ENCODE measurements around the gene LTBP1. TPM values are rescaled to one million over a fixed set of nuclear protein-coding genes. Genes with fewer than 3 reads are reported as not detected.

LTBP1 gene
- polyA plus RNA-seq, 1 donor (not counting 4 experiments of a cell fraction or from before 2014, with no cell fraction given): 9.2 TPM

- no peak for TF ChIP-seq EZH2 (IDR thresholded peaks at IDR 0.05; ENCODE audit: low read length)
- TF ChIP-seq CTCF (optimal IDR thresholded peaks at IDR 0.05 in 1 of 3, IDR thresholded peaks at IDR 0.05 in 1 of 3, conservative IDR thresholded peaks at IDR 0.05 in 1 of 3; ENCODE audit: extremely low read depth in 1 of 3, insufficient read depth in 2 of 3, low read length in 3 of 3): no peak
- H3K27ac ChIP-seq (ENCODE audit: control insufficient read depth, insufficient read depth, low read length): no peak overlapping the region
- no peaks in the 10 kb centered on the region for H3K36me3 ChIP-seq (ENCODE audit: control insufficient read depth in 2 of 2, extremely low read depth in 1 of 2, insufficient read depth in 2 of 2, low read length in 2 of 2)
- no peaks in the 10 kb centered on the region for H3K9me3 ChIP-seq (ENCODE audit: control insufficient read depth, low read depth, low read length)
- DNase-seq (ENCODE audit: low read depth, low spot score) (no peak), FAIRE-seq (no peak)
- no peaks in the 10 kb centered on the region for H3K79me2 ChIP-seq (ENCODE audit: control insufficient read depth, insufficient read depth, low read length)
- no peaks in the 10 kb centered on the region for H3K27me3 ChIP-seq (ENCODE audit: control insufficient read depth, extremely low read depth, insufficient read depth, low read length)
- no peak overlapping the region for H3K4me3 ChIP-seq (ENCODE audit: control insufficient read depth in 2 of 3, extremely low read depth in 1 of 3, insufficient read depth in 2 of 3, low read depth in 1 of 3, low read length in 3 of 3)
- no peaks in the 10 kb centered on the region for H3K9me1 ChIP-seq (ENCODE audit: control insufficient read depth, extremely low read depth, insufficient read depth, low read length)
- dilution Hi-C loops (cut with MboI; ENCODE audit: extremely low pct_ligation_motif_present, low sequenced_read_pairs): no loop called here
- no peaks in the 10 kb centered on the region for H3K4me1 ChIP-seq (ENCODE audit: control insufficient read depth, extremely low read depth, insufficient read depth, low read length)
- H3K9ac ChIP-seq (ENCODE audit: control insufficient read depth, extremely low read depth, insufficient read depth, low read length): no peak overlapping the region
- H3K4me2 ChIP-seq (ENCODE audit: control insufficient read depth, extremely low read depth, insufficient read depth, low read depth, low read length): no peak overlapping the region
- no peaks in the 10 kb centered on the region for H4K20me1 ChIP-seq (ENCODE audit: control insufficient read depth, extremely low read depth, insufficient read depth, low read length)
- H2AFZ ChIP-seq (ENCODE audit: control insufficient read depth, low read length): no peak overlapping the region
Measured at GRCh38 chr2:32910883-32911598, 35.7 kb upstream of the LTBP1 start.

- FAIRE-seq (no peak), DNase-seq (ENCODE audit: low read depth, low spot score) (no peak)
- no peaks in the 10 kb centered on the region for H3K36me3 ChIP-seq (ENCODE audit: control insufficient read depth in 2 of 2, extremely low read depth in 1 of 2, insufficient read depth in 2 of 2, low read length in 2 of 2)
- no peak overlapping the region for H3K27ac ChIP-seq (ENCODE audit: control insufficient read depth, insufficient read depth, low read length)
- no peak for TF ChIP-seq CTCF (optimal IDR thresholded peaks at IDR 0.05 in 1 of 3, IDR thresholded peaks at IDR 0.05 in 1 of 3, conservative IDR thresholded peaks at IDR 0.05 in 1 of 3; ENCODE audit: extremely low read depth in 1 of 3, insufficient read depth in 2 of 3, low read length in 3 of 3)
- no peak for TF ChIP-seq EZH2 (IDR thresholded peaks at IDR 0.05; ENCODE audit: low read length)
- H3K9me3 ChIP-seq (ENCODE audit: control insufficient read depth, low read depth, low read length): no peaks in the 10 kb centered on the region
- no peaks in the 10 kb centered on the region for H3K4me1 ChIP-seq (ENCODE audit: control insufficient read depth, extremely low read depth, insufficient read depth, low read length)
- H3K4me3 ChIP-seq (ENCODE audit: control insufficient read depth in 2 of 3, extremely low read depth in 1 of 3, insufficient read depth in 2 of 3, low read depth in 1 of 3, low read length in 3 of 3): no peak overlapping the region
- H3K9ac ChIP-seq (ENCODE audit: control insufficient read depth, extremely low read depth, insufficient read depth, low read length): no peak overlapping the region
- H3K27me3 ChIP-seq (ENCODE audit: control insufficient read depth, extremely low read depth, insufficient read depth, low read length): no peaks in the 10 kb centered on the region
- dilution Hi-C loops (cut with MboI; ENCODE audit: extremely low pct_ligation_motif_present, low sequenced_read_pairs): no loop called here
- no peaks in the 10 kb centered on the region for H4K20me1 ChIP-seq (ENCODE audit: control insufficient read depth, extremely low read depth, insufficient read depth, low read length)
- no peaks in the 10 kb centered on the region for H3K9me1 ChIP-seq (ENCODE audit: control insufficient read depth, extremely low read depth, insufficient read depth, low read length)
- H2AFZ ChIP-seq (ENCODE audit: control insufficient read depth, low read length): no peak overlapping the region
- H3K79me2 ChIP-seq (ENCODE audit: control insufficient read depth, insufficient read depth, low read length): no peaks in the 10 kb centered on the region
- H3K4me2 ChIP-seq (ENCODE audit: control insufficient read depth, extremely low read depth, insufficient read depth, low read depth, low read length): no peak overlapping the region
Measured at GRCh38 chr2:32915694-32916093, 31.1 kb upstream of the LTBP1 start.

Measured in keratinocyte (primary cell).